SK-N-SH (cell line): ENCODE results near the gene TLCD2. TPM values are rescaled to one million over a fixed set of nuclear protein-coding genes. Genes with fewer than 3 reads are reported as not detected.

ENCODE experiments used
- CTCF ChIA-PET: fragments of 300-600, 350-600 bp; formaldehyde crosslinking; extraction: SDS; loops from one replicate; lab custom pipeline; 2021; lab: Yijun Ruan, JAX
- POLR2A ChIA-PET: fragments of 350-600 bp; sonication (Branson Sonifier 250); formaldehyde crosslinking; extraction: SDS; loops from one replicate; lab custom pipeline; 2020; ENCODE audit warnings: antibody characterized with exemption, inconsistent platforms; lab: Yijun Ruan, JAX
- DNase-seq: peaks from one replicate; pipeline ENCODE4 v3.0.0; 2012
- H2AFZ ChIP-seq: fragments of 200-600 bp; sonication (generic); 2 replicates; pipeline ENCODE4 v1.8.1; 2016; ENCODE audit warnings: antibody characterized with exemption, mild to moderate bottlenecking, low read depth
- H3F3A ChIP-seq: fragments of 200-600 bp; sonication (generic); replicated peaks from 2 replicates; pipeline ENCODE3; 2016; ENCODE audit warnings: antibody characterized with exemption, mild to moderate bottlenecking; ENCODE audit not compliant: insufficient read depth
- H3K27ac ChIP-seq, 2 experiments: fragments of 200-500 bp in 1 of 2; fragments of 200-600 bp in 1 of 2; sonication (Bioruptor generic) in 1 of 2; sonication (generic), shearing (Covaris generic) in 1 of 2; 2 replicates each; pipeline versions ENCODE4 v1.5.1 to v1.6.1; 2014 to 2016; ENCODE audit warnings: low read depth in 2 of 2, inconsistent platforms in 1 of 2, low read length in 1 of 2, mild to moderate bottlenecking in 1 of 2, mixed read lengths in 1 of 2
- H3K27me3 ChIP-seq: fragments of 200-600 bp; sonication (generic), shearing (Covaris generic); 2 replicates; pipeline ENCODE4 v1.6.1; 2016; ENCODE audit warnings: mixed run types; ENCODE audit not compliant: insufficient read depth
- H3K36me3 ChIP-seq, 2 experiments: fragments of 200-500 bp in 1 of 2; fragments of 200-600 bp in 1 of 2; sonication (Bioruptor generic) in 1 of 2; sonication (generic) in 1 of 2; replicated peaks in 1 of 2; 2 replicates each; pipeline versions ENCODE3 to v1.5.1; 2014 to 2016; ENCODE audit warnings: low read length in 1 of 2, mild to moderate bottlenecking in 1 of 2; ENCODE audit not compliant: insufficient read depth in 2 of 2, control insufficient read depth in 1 of 2
- H3K4me1 ChIP-seq, 2 experiments: fragments of 200-500 bp in 1 of 2; fragments of 200-600 bp in 1 of 2; sonication (Bioruptor generic) in 1 of 2; sonication (generic), shearing (Covaris generic) in 1 of 2; 2 replicates each; pipeline versions ENCODE4 v1.5.1 to v1.6.1; 2014 to 2016; ENCODE audit warnings: low read depth in 1 of 2, low read length in 1 of 2, mixed run types in 1 of 2; ENCODE audit not compliant: insufficient read depth in 2 of 2, control insufficient read depth in 1 of 2
- H3K4me2 ChIP-seq: fragments of 200-600 bp; sonication (generic), shearing (Covaris generic); 2 replicates; pipeline ENCODE4 v1.6.1; 2017; ENCODE audit warnings: mixed run types
- H3K4me3 ChIP-seq, 2 experiments: fragments of 200-500 bp in 1 of 2; fragments of 200-600 bp in 1 of 2; sonication (Bioruptor generic) in 1 of 2; sonication (generic), shearing (Covaris generic) in 1 of 2; 2 replicates each; pipeline versions ENCODE4 v1.5.1 to v1.8.1; 2014 to 2016; ENCODE audit warnings: low read depth in 2 of 2, inconsistent platforms in 1 of 2, low read length in 1 of 2, mild to moderate bottlenecking in 1 of 2, mixed read lengths in 1 of 2, moderate library complexity in 1 of 2
- H3K79me2 ChIP-seq: fragments of 200-600 bp; sonication (generic); 2 replicates; pipeline ENCODE4 v1.8.1; 2017; ENCODE audit warnings: mild to moderate bottlenecking; ENCODE audit not compliant: insufficient read depth
- H3K9ac ChIP-seq: fragments of 200-600 bp; sonication (generic); 2 replicates; pipeline ENCODE4 v1.6.1; 2017; ENCODE audit warnings: mixed run types
- H3K9me2 ChIP-seq: fragments of 200-600 bp; sonication (generic); 2 replicates; pipeline ENCODE4 v1.6.1; 2017; ENCODE audit warnings: mixed run types
- H3K9me3 ChIP-seq: fragments of 200-600 bp; sonication (generic); 2 replicates; pipeline ENCODE4 v1.6.1; 2017; ENCODE audit warnings: mixed run types, mild to moderate bottlenecking, moderate library complexity
- H4K20me1 ChIP-seq: fragments of 200-600 bp; sonication (generic); 2 replicates; pipeline ENCODE4 v1.6.1; 2017; ENCODE audit warnings: mild to moderate bottlenecking, mixed run types; ENCODE audit not compliant: insufficient read depth
- CHD2 ChIP-seq: fragments of 150-350 bp; IDR thresholded peaks from 2 replicates; pipeline ENCODE4 v1.6.1; 2018; ENCODE audit warnings: low read length; ENCODE audit not compliant: partially characterized antibody
- ELF1 ChIP-seq: IDR thresholded peaks from 2 replicates; pipeline ENCODE4 v1.4.0; 2012
- EP300 ChIP-seq, 2 experiments: IDR thresholded peaks; 2 replicates each; pipeline versions ENCODE4 v1.4.0 to v1.6.1; 2012; ENCODE audit warnings: borderline replicate concordance in 1 of 2, low read depth in 1 of 2, low read length in 1 of 2
- EZH2phosphoT487 ChIP-seq: fragments of 200-600 bp; sonication (generic); IDR thresholded peaks from 2 replicates; pipeline ENCODE4 v1.6.1; 2017; ENCODE audit warnings: low read depth, mixed run types, mild to moderate bottlenecking, antibody characterized with exemption, moderate library complexity, borderline replicate concordance
- FOXJ3 ChIP-seq: sonication (generic); formaldehyde crosslinking; IDR thresholded peaks from 2 replicates; pipeline ENCODE4 v1.5.1; 2020; ENCODE audit warnings: mild to moderate bottlenecking, missing genetic modification reagents
- GABPA ChIP-seq: IDR thresholded peaks from 2 replicates; pipeline ENCODE4 v1.4.0; 2012; ENCODE audit warnings: low read depth, mild to moderate bottlenecking
- GATA2 ChIP-seq: sonication (generic); formaldehyde crosslinking; IDR thresholded peaks from 2 replicates; pipeline ENCODE4 v1.5.0; 2020; ENCODE audit warnings: mild to moderate bottlenecking, missing genetic modification reagents
- JUND ChIP-seq: IDR thresholded peaks from 2 replicates; pipeline ENCODE4 v1.4.0; 2012
- MEF2A ChIP-seq: IDR thresholded peaks from 2 replicates; pipeline ENCODE4 v1.4.0; 2012; ENCODE audit warnings: low read depth, borderline replicate concordance
- MXI1 ChIP-seq: IDR thresholded peaks from 2 replicates; pipeline ENCODE4 v1.6.1; 2012; ENCODE audit warnings: mild to moderate bottlenecking, low read depth, low read length, improper control_type of control experiment
- NRF1 ChIP-seq: IDR thresholded peaks from 2 replicates; pipeline ENCODE4 v1.6.1; 2012; ENCODE audit warnings: low read depth, mild to moderate bottlenecking, low read length
- RFX5 ChIP-seq: IDR thresholded peaks from 2 replicates; pipeline ENCODE4 v1.6.1; 2012; ENCODE audit warnings: mild to moderate bottlenecking, improper control_type of control experiment, low read length
- RXRA ChIP-seq: IDR thresholded peaks from 2 replicates; pipeline ENCODE4 v1.4.0; 2012; ENCODE audit warnings: low read depth, mild to moderate bottlenecking, borderline replicate concordance
- SIN3A ChIP-seq: IDR thresholded peaks from 2 replicates; pipeline ENCODE4 v1.6.1; 2012; ENCODE audit warnings: low read depth, mild to moderate bottlenecking, low read length, moderate library complexity, borderline replicate concordance
- SMC3 ChIP-seq: IDR thresholded peaks from 2 replicates; pipeline ENCODE4 v1.6.1; 2012; ENCODE audit warnings: low read depth, low read length, improper control_type of control experiment
- TAF1 ChIP-seq: IDR thresholded peaks from 2 replicates; pipeline ENCODE4 v1.6.1; 2012; ENCODE audit warnings: low read depth, mild to moderate bottlenecking, low read length, moderate library complexity, borderline replicate concordance
- TCF12 ChIP-seq: IDR thresholded peaks from 2 replicates; pipeline ENCODE4 v1.4.0; 2012
- YY1 ChIP-seq: IDR thresholded peaks from 2 replicates; pipeline ENCODE4 v1.4.0; 2012; ENCODE audit warnings: low read depth, mild to moderate bottlenecking
- WGBS: methylation state at CpG from one replicate; pipeline ENCODE4 v1.1.6; 2017; ENCODE audit warnings: low lambda C conversion rate; 5-methylcytosine and 5-hydroxymethylcytosine counted together
- polyA plus RNA-seq, 3 experiments: library from polyadenylated mRNA; depleted of rRNA; stranded (reverse); fragments of >200 nt; gene quantifications; 2 replicates each; pipeline ENCODE4 v1.2.3, GENCODE V29; 2012
- TF ChIP-seq, protein P1 (sequence below): IDR thresholded peaks from 2 replicates; pipeline ENCODE4 v1.6.1; 2012; ENCODE audit warnings: mild to moderate bottlenecking, low read depth, low read length, moderate library complexity
- TF ChIP-seq, protein P2 (sequence below): fragments of 200-600 bp; sonication (generic); IDR thresholded peaks from 2 replicates; pipeline ENCODE4 v1.6.1; 2017; ENCODE audit warnings: antibody characterized with exemption, mild to moderate bottlenecking, moderate library complexity
- TF ChIP-seq, protein P3 (sequence below): fragments of 150-350 bp; IDR thresholded peaks from 2 replicates; pipeline ENCODE4 v1.6.1; 2017; ENCODE audit warnings: antibody characterized with exemption, low read length, low read depth, borderline replicate concordance
- TF ChIP-seq, protein P4 (sequence below): IDR thresholded peaks from 2 replicates; pipeline ENCODE4 v1.4.0; 2012; ENCODE audit warnings: low read depth, borderline replicate concordance
- TF ChIP-seq, protein P5 (sequence below): fragments of 150-350 bp; IDR thresholded peaks from 2 replicates; pipeline ENCODE4 v1.6.1; 2016; ENCODE audit warnings: mild to moderate bottlenecking, low read depth, low read length
- TF ChIP-seq, protein P6 (sequence below): IDR thresholded peaks from 2 replicates; pipeline ENCODE4 v1.4.0; 2012; ENCODE audit warnings: low read depth

The TLCD2 gene
- polyA plus RNA-seq, 1 of the 3 experiments (the other 2 are of a cell fraction): 1.3 TPM

DNA sequence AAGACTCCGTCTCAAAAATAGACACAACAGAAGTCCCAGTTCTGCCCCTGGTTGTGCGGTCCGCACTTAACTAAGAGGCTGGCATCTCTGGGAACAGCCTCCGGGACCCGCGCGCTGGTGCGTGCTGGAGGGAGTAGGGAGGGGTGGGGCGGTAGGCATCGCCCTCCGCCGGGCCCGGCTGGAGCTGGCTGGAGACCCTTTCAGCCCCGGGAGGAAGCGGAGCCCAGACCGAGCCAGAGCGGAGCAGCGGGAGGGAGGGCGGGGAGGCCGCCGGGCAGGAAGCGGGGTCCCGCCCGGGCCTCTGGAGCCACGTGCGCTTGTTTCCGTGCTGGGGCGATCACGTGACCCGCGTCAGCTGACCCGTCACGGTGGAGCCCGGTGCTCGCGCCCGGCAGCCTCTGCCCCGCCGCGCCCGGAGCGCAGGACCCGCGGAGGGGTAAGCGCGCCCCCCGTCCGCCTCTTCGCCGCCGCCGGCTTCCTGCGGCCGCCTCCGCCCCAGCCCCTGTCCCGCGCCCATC lies 14.2 kb upstream of the TLCD2 start, which contains the start of gene WDR81:
TSS of gene WDR81 (plus strand) at position 354 of the 518 bp plus-strand sequence. CDS start 256 bp downstream, outside the sequence.
- CTCF ChIA-PET: interaction anchor here (0.8 to 1.5 kb wide), 7 partner anchors 11 to 158 kb away, joined by 3 to 9 read pairs (median 3); no protein-coding TSS in a partner anchor
- peaks cover 0 to 24% of the 10 kb centered on the region in 2 experiments for H3K36me3 ChIP-seq
- peak within 1 kb of the TSS; percentile 64 to 68 for H3K4me3 ChIP-seq
- peak; percentile 98 for DNase-seq
- H3K27ac ChIP-seq: peak within 1 kb of the TSS; percentile 48 to 51; a peak in 3 of 4 replicates
- H3F3A ChIP-seq: peaks cover 17% of the 10 kb centered on the region
- POLR2A ChIA-PET: interaction anchor here (0.7 to 1.6 kb wide), 4 partner anchors 8 to 59 kb away, joined by 3 to 6 read pairs (median 6); partner anchors contain the start of gene SERPINF1
- peak within 1 kb of the TSS; percentile 100 for H2AFZ ChIP-seq
- 14% methylated on average over 11 of the region's 57 CpGs for WGBS
- no peaks in the 10 kb centered on the region for H3K27me3 ChIP-seq
- no peaks in the 10 kb centered on the region for H3K9me2 ChIP-seq
- peaks cover 0 to 10% of the 10 kb centered on the region in 2 experiments; a peak in 2 of 4 replicates for H3K4me1 ChIP-seq
- peaks cover 4% of the 10 kb centered on the region; the same call in 1 of the 2 replicates for H3K79me2 ChIP-seq
- peak within 1 kb of the TSS; percentile 98 for H3K4me2 ChIP-seq
- H4K20me1 ChIP-seq: no peaks in the 10 kb centered on the region
- H3K9ac ChIP-seq: peak within 1 kb of the TSS; percentile 66
- H3K9me3 ChIP-seq: no peaks in the 10 kb centered on the region
- TF ChIP-seq, protein P1, sequence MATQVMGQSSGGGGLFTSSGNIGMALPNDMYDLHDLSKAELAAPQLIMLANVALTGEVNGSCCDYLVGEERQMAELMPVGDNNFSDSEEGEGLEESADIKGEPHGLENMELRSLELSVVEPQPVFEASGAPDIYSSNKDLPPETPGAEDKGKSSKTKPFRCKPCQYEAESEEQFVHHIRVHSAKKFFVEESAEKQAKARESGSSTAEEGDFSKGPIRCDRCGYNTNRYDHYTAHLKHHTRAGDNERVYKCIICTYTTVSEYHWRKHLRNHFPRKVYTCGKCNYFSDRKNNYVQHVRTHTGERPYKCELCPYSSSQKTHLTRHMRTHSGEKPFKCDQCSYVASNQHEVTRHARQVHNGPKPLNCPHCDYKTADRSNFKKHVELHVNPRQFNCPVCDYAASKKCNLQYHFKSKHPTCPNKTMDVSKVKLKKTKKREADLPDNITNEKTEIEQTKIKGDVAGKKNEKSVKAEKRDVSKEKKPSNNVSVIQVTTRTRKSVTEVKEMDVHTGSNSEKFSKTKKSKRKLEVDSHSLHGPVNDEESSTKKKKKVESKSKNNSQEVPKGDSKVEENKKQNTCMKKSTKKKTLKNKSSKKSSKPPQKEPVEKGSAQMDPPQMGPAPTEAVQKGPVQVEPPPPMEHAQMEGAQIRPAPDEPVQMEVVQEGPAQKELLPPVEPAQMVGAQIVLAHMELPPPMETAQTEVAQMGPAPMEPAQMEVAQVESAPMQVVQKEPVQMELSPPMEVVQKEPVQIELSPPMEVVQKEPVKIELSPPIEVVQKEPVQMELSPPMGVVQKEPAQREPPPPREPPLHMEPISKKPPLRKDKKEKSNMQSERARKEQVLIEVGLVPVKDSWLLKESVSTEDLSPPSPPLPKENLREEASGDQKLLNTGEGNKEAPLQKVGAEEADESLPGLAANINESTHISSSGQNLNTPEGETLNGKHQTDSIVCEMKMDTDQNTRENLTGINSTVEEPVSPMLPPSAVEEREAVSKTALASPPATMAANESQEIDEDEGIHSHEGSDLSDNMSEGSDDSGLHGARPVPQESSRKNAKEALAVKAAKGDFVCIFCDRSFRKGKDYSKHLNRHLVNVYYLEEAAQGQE: no peak
- no peak for TF ChIP-seq EZH2phosphoT487
- no peak for TF ChIP-seq JUND
- no peak for TF ChIP-seq EP300 (IDR thresholded peaks at IDR 0.05; ENCODE audit: borderline replicate concordance in 1 of 2, low read depth in 1 of 2, low read length in 1 of 2)
- TF ChIP-seq SIN3A: peak; percentile 95
- TF ChIP-seq MXI1: peak; percentile 94
- peak; percentile 65 for TF ChIP-seq ELF1
- no peak for TF ChIP-seq MEF2A
- TF ChIP-seq, protein P2, sequence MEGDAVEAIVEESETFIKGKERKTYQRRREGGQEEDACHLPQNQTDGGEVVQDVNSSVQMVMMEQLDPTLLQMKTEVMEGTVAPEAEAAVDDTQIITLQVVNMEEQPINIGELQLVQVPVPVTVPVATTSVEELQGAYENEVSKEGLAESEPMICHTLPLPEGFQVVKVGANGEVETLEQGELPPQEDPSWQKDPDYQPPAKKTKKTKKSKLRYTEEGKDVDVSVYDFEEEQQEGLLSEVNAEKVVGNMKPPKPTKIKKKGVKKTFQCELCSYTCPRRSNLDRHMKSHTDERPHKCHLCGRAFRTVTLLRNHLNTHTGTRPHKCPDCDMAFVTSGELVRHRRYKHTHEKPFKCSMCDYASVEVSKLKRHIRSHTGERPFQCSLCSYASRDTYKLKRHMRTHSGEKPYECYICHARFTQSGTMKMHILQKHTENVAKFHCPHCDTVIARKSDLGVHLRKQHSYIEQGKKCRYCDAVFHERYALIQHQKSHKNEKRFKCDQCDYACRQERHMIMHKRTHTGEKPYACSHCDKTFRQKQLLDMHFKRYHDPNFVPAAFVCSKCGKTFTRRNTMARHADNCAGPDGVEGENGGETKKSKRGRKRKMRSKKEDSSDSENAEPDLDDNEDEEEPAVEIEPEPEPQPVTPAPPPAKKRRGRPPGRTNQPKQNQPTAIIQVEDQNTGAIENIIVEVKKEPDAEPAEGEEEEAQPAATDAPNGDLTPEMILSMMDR: no peak
- TF ChIP-seq, protein P3, sequence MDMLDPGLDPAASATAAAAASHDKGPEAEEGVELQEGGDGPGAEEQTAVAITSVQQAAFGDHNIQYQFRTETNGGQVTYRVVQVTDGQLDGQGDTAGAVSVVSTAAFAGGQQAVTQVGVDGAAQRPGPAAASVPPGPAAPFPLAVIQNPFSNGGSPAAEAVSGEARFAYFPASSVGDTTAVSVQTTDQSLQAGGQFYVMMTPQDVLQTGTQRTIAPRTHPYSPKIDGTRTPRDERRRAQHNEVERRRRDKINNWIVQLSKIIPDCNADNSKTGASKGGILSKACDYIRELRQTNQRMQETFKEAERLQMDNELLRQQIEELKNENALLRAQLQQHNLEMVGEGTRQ: peak; percentile 97
- TF ChIP-seq, protein P4, sequence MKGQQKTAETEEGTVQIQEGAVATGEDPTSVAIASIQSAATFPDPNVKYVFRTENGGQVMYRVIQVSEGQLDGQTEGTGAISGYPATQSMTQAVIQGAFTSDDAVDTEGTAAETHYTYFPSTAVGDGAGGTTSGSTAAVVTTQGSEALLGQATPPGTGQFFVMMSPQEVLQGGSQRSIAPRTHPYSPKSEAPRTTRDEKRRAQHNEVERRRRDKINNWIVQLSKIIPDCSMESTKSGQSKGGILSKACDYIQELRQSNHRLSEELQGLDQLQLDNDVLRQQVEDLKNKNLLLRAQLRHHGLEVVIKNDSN: peak; percentile 97
- TF ChIP-seq, protein P5, sequence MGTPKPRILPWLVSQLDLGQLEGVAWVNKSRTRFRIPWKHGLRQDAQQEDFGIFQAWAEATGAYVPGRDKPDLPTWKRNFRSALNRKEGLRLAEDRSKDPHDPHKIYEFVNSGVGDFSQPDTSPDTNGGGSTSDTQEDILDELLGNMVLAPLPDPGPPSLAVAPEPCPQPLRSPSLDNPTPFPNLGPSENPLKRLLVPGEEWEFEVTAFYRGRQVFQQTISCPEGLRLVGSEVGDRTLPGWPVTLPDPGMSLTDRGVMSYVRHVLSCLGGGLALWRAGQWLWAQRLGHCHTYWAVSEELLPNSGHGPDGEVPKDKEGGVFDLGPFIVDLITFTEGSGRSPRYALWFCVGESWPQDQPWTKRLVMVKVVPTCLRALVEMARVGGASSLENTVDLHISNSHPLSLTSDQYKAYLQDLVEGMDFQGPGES: no peak
- no peak for TF ChIP-seq RFX5
- TF ChIP-seq, protein P6, sequence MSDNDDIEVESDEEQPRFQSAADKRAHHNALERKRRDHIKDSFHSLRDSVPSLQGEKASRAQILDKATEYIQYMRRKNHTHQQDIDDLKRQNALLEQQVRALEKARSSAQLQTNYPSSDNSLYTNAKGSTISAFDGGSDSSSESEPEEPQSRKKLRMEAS: peak; percentile 98
- TF ChIP-seq TCF12: no peak
- peak; percentile 40 for TF ChIP-seq CHD2
- peak; percentile 7; the same call in 1 of the 2 replicates for TF ChIP-seq TAF1
- TF ChIP-seq NRF1: no peak
- TF ChIP-seq GABPA: no peak
- no peak for TF ChIP-seq YY1
- no peak for TF ChIP-seq GATA2
- no peak for TF ChIP-seq RXRA
- no peak for TF ChIP-seq FOXJ3 (CRISPR knock-in tag)
- no peak for TF ChIP-seq SMC3
